Measurements from ENCODE around the gene RHOH. TPM values are rescaled to one million over a fixed set of nuclear protein-coding genes. Genes with fewer than 3 reads are reported as not detected.

The RHOH gene
- polyA plus RNA-seq, 1 donor (not counting 4 experiments of a cell fraction or from before 2014, with no cell fraction given): 0.04 TPM

DNA sequence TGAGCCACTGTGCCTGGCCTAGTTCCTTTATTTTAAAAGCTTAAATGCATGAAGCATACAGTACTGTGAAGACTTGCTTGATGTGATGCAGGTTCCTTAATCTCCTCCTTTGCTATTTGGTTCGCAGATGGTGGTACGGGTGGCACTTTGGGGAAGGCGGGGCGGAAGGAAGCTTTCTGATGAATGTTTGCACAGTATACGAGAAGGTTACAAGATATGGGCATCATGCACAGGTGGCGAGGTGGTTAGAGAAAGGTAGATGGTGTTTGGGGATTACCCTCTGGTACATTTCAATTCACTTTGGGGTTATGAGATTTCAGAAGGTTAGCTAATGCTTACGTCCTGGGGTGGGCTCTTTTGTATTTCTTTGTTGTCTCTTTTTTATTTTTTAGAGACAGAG lies 17.2 kb downstream of the RHOH start:
- Histone ChIP-seq H4K20me1 (ENCODE audit: control insufficient read depth, extremely low read depth, insufficient read depth, low read length) (no peaks in the 10 kb centered on the region), H3K4me2 (ENCODE audit: control insufficient read depth, extremely low read depth, insufficient read depth, low read depth, low read length) (no peak overlapping the region), H2AFZ (ENCODE audit: control insufficient read depth, low read length) (no peak overlapping the region), H3K36me3 (ENCODE audit: control insufficient read depth in 2 of 2, extremely low read depth in 1 of 2, insufficient read depth in 2 of 2, low read length in 2 of 2) (no peaks in the 10 kb centered on the region), H3K27me3 (ENCODE audit: control insufficient read depth, extremely low read depth, insufficient read depth, low read length) (no peaks in the 10 kb centered on the region), H3K4me3 (ENCODE audit: control insufficient read depth in 2 of 3, extremely low read depth in 1 of 3, insufficient read depth in 2 of 3, low read depth in 1 of 3, low read length in 3 of 3) (no peak overlapping the region), H3K9me1 (ENCODE audit: control insufficient read depth, extremely low read depth, insufficient read depth, low read length) (no peaks in the 10 kb centered on the region), H3K9ac (ENCODE audit: control insufficient read depth, extremely low read depth, insufficient read depth, low read length) (no peak overlapping the region), H3K79me2 (ENCODE audit: control insufficient read depth, insufficient read depth, low read length) (no peaks in the 10 kb centered on the region), H3K27ac (ENCODE audit: control insufficient read depth, insufficient read depth, low read length) (no peak overlapping the region), H3K4me1 (ENCODE audit: control insufficient read depth, extremely low read depth, insufficient read depth, low read length) (peaks cover 19% of the 10 kb centered on the region), H3K9me3 (ENCODE audit: control insufficient read depth, low read depth, low read length) (no peaks in the 10 kb centered on the region)
- TF ChIP-seq EZH2 (IDR thresholded peaks at IDR 0.05; ENCODE audit: low read length) (no peak), CTCF (optimal IDR thresholded peaks at IDR 0.05 in 1 of 3, IDR thresholded peaks at IDR 0.05 in 1 of 3, conservative IDR thresholded peaks at IDR 0.05 in 1 of 3; ENCODE audit: extremely low read depth in 1 of 3, insufficient read depth in 2 of 3, low read length in 3 of 3) (no peak)
- dilution Hi-C loops (cut with MboI; ENCODE audit: extremely low pct_ligation_motif_present, low sequenced_read_pairs): no loop called here
- DNase-seq (ENCODE audit: low read depth, low spot score) (no peak), FAIRE-seq (no peak)

- DNase-seq (ENCODE audit: low read depth, low spot score) (no peak), FAIRE-seq (no peak)
- Histone ChIP-seq H3K36me3 (ENCODE audit: control insufficient read depth in 2 of 2, extremely low read depth in 1 of 2, insufficient read depth in 2 of 2, low read length in 2 of 2) (no peaks in the 10 kb centered on the region), H3K4me2 (ENCODE audit: control insufficient read depth, extremely low read depth, insufficient read depth, low read depth, low read length) (no peak overlapping the region), H2AFZ (ENCODE audit: control insufficient read depth, low read length) (no peak overlapping the region), H3K27ac (ENCODE audit: control insufficient read depth, insufficient read depth, low read length) (no peak overlapping the region), H3K79me2 (ENCODE audit: control insufficient read depth, insufficient read depth, low read length) (no peaks in the 10 kb centered on the region), H3K9ac (ENCODE audit: control insufficient read depth, extremely low read depth, insufficient read depth, low read length) (no peak overlapping the region), H3K27me3 (ENCODE audit: control insufficient read depth, extremely low read depth, insufficient read depth, low read length) (no peaks in the 10 kb centered on the region), H3K9me1 (ENCODE audit: control insufficient read depth, extremely low read depth, insufficient read depth, low read length) (no peaks in the 10 kb centered on the region), H4K20me1 (ENCODE audit: control insufficient read depth, extremely low read depth, insufficient read depth, low read length) (no peaks in the 10 kb centered on the region), H3K9me3 (ENCODE audit: control insufficient read depth, low read depth, low read length) (no peaks in the 10 kb centered on the region), H3K4me1 (ENCODE audit: control insufficient read depth, extremely low read depth, insufficient read depth, low read length) (peaks cover 19% of the 10 kb centered on the region), H3K4me3 (ENCODE audit: control insufficient read depth in 2 of 3, extremely low read depth in 1 of 3, insufficient read depth in 2 of 3, low read depth in 1 of 3, low read length in 3 of 3) (no peak overlapping the region)
- dilution Hi-C loops (cut with MboI; ENCODE audit: extremely low pct_ligation_motif_present, low sequenced_read_pairs): no loop called here
- TF ChIP-seq EZH2 (IDR thresholded peaks at IDR 0.05; ENCODE audit: low read length) (no peak), CTCF (optimal IDR thresholded peaks at IDR 0.05 in 1 of 3, IDR thresholded peaks at IDR 0.05 in 1 of 3, conservative IDR thresholded peaks at IDR 0.05 in 1 of 3; ENCODE audit: extremely low read depth in 1 of 3, insufficient read depth in 2 of 3, low read length in 3 of 3) (no peak)
These were observed 18.0 kb downstream of the RHOH start for GRCh38 chr4:40214661-40215418.

Data from keratinocyte (primary cell).